GM12878 (cell line): ENCODE results near the gene ASTL. TPM values are rescaled to one million over a fixed set of nuclear protein-coding genes. Genes with fewer than 3 reads are reported as not detected.

Experiments used
- CBFB ChIP-seq: IDR thresholded peaks from 2 replicates; pipeline ENCODE4 v1.6.1; 2016; ENCODE audit warnings: antibody characterized with exemption, low read depth
- CREB1 ChIP-seq: IDR thresholded peaks from 2 replicates; pipeline ENCODE4 v1.6.1; 2012; ENCODE audit warnings: low read depth, mild to moderate bottlenecking, inconsistent platforms
- CREM ChIP-seq: IDR thresholded peaks from 2 replicates; pipeline ENCODE4 v1.6.1; 2014; ENCODE audit warnings: antibody characterized with exemption, low read depth
- ESRRA ChIP-seq: IDR thresholded peaks from 2 replicates; pipeline ENCODE4 v1.6.1; 2012; ENCODE audit warnings: mild to moderate bottlenecking, low read length, improper control_type of control experiment
- FOXK2 ChIP-seq: fragments of 450-650 bp; IDR thresholded peaks from 2 replicates; pipeline ENCODE4 v1.6.1; 2017; ENCODE audit warnings: mild to moderate bottlenecking, moderate library complexity
- IRF4 ChIP-seq: IDR thresholded peaks from 2 replicates; pipeline ENCODE4 v1.6.1; 2011; ENCODE audit warnings: low read depth, low read length
- MXI1 ChIP-seq: fragments of 150-350 bp; IDR thresholded peaks from 2 replicates; pipeline ENCODE4 v1.6.1; 2011; ENCODE audit warnings: low read depth, mild to moderate bottlenecking, inconsistent platforms, low read length, improper control_type of control experiment
- NR2C1 ChIP-seq: fragments of 450-650 bp; IDR thresholded peaks from 2 replicates; pipeline ENCODE4 v1.6.1; 2017; ENCODE audit warnings: antibody characterized with exemption, mild to moderate bottlenecking, moderate library complexity
- TCF7 ChIP-seq: IDR thresholded peaks from 2 replicates; pipeline ENCODE4 v1.6.1; 2014; ENCODE audit warnings: antibody characterized with exemption, borderline replicate concordance
- ZNF274 ChIP-seq: IDR thresholded peaks from one replicate; pipeline ENCODE4 v1.8.0; 2011; ENCODE audit not compliant: insufficient read length, insufficient read depth
- ZNF622 ChIP-seq: fragments of 450-650 bp; IDR thresholded peaks from 2 replicates; pipeline ENCODE4 v1.6.1; 2017; ENCODE audit warnings: mild to moderate bottlenecking, inconsistent platforms
- polyA plus RNA-seq, 11 experiments: library from polyadenylated mRNA; depleted of rRNA in 4 of 11; unstranded in 6 of 11; stranded (reverse) in 5 of 11; fragments of >200 nt; fragmentation: Nextera tagmentation in 4 of 11; fragmentation: Illumina TruSeq in 1 of 11; extraction: Ambion mirVana in 4 of 11; extraction: Trizol in 1 of 11; gene quantifications; 1 replicate in 1 of 11; 2 replicates in 10 of 11; pipeline versions ENCODE4 v1.2.1 to v1.2.3, GENCODE V29; 2011 to 2016; ENCODE audit warnings: inconsistent platforms in 2 of 11, missing spikeins in 2 of 11, low read depth in 1 of 11
- total RNA-seq, 4 experiments: library from RNA; depleted of rRNA in 3 of 4; stranded (reverse); fragments of >200 nt in 3 of 4; fragmentation: Illumina TruSeq in 1 of 4; extraction: Trizol in 1 of 4; gene quantifications; 2 replicates each; pipeline versions ENCODE4 v1.2.1 to v1.2.3, GENCODE V29; 2013 to 2021
- TF ChIP-seq, protein P1 (sequence below): IDR thresholded peaks from 2 replicates; pipeline ENCODE4 v1.6.1; 2011; ENCODE audit warnings: mild to moderate bottlenecking, low read depth, low read length, moderate library complexity; ENCODE audit not compliant: insufficient replicate concordance
- TF ChIP-seq, protein P2 (sequence below): IDR thresholded peaks from 2 replicates; pipeline ENCODE4 v1.6.1; 2012; ENCODE audit warnings: low read length, inconsistent platforms
- TF ChIP-seq, protein P3 (sequence below): fragments of 150-350 bp; IDR thresholded peaks from 2 replicates; pipeline ENCODE4 v1.6.1; 2016; ENCODE audit warnings: low read depth, low read length
- TF ChIP-seq, protein P4 (sequence below): fragments of 450-650 bp; IDR thresholded peaks from 2 replicates; pipeline ENCODE4 v1.6.1; 2017; ENCODE audit warnings: borderline replicate concordance
- TF ChIP-seq, protein P5 (sequence below): fragments of 450-650 bp; IDR thresholded peaks from 2 replicates; pipeline ENCODE4 v1.6.1; 2017; ENCODE audit warnings: mild to moderate bottlenecking, low read depth, inconsistent platforms; ENCODE audit not compliant: poor library complexity, severe bottlenecking
- TF ChIP-seq, protein P6 (sequence below): fragments of 450-650 bp; IDR thresholded peaks from 2 replicates; pipeline ENCODE4 v1.6.1; 2017; ENCODE audit warnings: mild to moderate bottlenecking, moderate library complexity

The ASTL gene
- total and polyA plus RNA-seq, 10 of the 15 experiments (the other 5 are each of a cell fraction or from before 2014, with no cell fraction given) = 0.18 to 1.0 (median 0.38) TPM; not detected in 4

DNA sequence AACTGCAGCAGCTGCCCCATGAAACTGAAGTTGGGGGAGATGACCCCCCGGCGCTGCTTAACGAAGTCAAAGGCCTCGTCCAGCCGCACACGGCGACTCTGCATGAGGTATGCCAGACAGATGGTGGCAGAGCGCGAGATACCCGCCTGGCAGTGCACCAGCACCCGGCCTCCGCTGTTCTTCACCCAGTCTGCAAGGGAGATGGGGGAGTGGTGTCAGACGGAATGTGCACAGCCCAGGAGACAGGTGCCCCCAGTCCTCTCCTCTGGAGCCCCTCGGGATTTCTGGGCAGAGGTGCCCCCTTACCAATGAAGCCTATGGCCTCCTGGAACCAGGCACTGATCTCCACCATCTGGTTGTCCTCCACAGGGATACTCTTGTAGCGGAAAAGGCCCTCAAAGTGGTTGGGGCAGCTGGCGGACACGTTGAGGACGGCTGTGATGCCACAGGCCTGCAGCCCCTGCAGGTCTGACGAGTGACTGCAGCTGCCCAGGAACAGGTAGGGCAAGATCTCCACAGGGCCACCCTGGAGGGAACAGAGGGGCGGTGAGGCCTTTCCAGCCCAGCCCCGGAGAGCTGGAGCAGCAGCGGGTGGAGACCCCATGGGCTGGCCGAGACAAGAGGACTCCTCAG lies 5.7 kb upstream of the ASTL start (continued):
- TF ChIP-seq ZNF274 = no peak
- no peak for TF ChIP-seq ESRRA
- TF ChIP-seq, protein P1, sequence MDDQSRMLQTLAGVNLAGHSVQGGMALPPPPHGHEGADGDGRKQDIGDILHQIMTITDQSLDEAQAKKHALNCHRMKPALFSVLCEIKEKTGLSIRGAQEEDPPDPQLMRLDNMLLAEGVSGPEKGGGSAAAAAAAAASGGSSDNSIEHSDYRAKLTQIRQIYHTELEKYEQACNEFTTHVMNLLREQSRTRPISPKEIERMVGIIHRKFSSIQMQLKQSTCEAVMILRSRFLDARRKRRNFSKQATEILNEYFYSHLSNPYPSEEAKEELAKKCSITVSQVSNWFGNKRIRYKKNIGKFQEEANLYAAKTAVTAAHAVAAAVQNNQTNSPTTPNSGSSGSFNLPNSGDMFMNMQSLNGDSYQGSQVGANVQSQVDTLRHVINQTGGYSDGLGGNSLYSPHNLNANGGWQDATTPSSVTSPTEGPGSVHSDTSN = peak; percentile 1
- TF ChIP-seq CREM = no peak
- TF ChIP-seq FOXK2 = no peak
- TF ChIP-seq, protein P2, sequence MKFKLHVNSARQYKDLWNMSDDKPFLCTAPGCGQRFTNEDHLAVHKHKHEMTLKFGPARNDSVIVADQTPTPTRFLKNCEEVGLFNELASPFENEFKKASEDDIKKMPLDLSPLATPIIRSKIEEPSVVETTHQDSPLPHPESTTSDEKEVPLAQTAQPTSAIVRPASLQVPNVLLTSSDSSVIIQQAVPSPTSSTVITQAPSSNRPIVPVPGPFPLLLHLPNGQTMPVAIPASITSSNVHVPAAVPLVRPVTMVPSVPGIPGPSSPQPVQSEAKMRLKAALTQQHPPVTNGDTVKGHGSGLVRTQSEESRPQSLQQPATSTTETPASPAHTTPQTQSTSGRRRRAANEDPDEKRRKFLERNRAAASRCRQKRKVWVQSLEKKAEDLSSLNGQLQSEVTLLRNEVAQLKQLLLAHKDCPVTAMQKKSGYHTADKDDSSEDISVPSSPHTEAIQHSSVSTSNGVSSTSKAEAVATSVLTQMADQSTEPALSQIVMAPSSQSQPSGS = no peak
- TF ChIP-seq CREB1 = no peak
- no peak for TF ChIP-seq MXI1
- no peak for TF ChIP-seq TCF7
- TF ChIP-seq, protein P3, sequence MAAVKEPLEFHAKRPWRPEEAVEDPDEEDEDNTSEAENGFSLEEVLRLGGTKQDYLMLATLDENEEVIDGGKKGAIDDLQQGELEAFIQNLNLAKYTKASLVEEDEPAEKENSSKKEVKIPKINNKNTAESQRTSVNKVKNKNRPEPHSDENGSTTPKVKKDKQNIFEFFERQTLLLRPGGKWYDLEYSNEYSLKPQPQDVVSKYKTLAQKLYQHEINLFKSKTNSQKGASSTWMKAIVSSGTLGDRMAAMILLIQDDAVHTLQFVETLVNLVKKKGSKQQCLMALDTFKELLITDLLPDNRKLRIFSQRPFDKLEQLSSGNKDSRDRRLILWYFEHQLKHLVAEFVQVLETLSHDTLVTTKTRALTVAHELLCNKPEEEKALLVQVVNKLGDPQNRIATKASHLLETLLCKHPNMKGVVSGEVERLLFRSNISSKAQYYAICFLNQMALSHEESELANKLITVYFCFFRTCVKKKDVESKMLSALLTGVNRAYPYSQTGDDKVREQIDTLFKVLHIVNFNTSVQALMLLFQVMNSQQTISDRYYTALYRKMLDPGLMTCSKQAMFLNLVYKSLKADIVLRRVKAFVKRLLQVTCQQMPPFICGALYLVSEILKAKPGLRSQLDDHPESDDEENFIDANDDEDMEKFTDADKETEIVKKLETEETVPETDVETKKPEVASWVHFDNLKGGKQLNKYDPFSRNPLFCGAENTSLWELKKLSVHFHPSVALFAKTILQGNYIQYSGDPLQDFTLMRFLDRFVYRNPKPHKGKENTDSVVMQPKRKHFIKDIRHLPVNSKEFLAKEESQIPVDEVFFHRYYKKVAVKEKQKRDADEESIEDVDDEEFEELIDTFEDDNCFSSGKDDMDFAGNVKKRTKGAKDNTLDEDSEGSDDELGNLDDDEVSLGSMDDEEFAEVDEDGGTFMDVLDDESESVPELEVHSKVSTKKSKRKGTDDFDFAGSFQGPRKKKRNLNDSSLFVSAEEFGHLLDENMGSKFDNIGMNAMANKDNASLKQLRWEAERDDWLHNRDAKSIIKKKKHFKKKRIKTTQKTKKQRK = no peak
- no peak for TF ChIP-seq CBFB
- TF ChIP-seq, protein P4, sequence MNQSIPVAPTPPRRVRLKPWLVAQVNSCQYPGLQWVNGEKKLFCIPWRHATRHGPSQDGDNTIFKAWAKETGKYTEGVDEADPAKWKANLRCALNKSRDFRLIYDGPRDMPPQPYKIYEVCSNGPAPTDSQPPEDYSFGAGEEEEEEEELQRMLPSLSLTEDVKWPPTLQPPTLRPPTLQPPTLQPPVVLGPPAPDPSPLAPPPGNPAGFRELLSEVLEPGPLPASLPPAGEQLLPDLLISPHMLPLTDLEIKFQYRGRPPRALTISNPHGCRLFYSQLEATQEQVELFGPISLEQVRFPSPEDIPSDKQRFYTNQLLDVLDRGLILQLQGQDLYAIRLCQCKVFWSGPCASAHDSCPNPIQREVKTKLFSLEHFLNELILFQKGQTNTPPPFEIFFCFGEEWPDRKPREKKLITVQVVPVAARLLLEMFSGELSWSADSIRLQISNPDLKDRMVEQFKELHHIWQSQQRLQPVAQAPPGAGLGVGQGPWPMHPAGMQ = no peak
- no peak for TF ChIP-seq IRF4
- TF ChIP-seq NR2C1 = no peak
- TF ChIP-seq, protein P5, sequence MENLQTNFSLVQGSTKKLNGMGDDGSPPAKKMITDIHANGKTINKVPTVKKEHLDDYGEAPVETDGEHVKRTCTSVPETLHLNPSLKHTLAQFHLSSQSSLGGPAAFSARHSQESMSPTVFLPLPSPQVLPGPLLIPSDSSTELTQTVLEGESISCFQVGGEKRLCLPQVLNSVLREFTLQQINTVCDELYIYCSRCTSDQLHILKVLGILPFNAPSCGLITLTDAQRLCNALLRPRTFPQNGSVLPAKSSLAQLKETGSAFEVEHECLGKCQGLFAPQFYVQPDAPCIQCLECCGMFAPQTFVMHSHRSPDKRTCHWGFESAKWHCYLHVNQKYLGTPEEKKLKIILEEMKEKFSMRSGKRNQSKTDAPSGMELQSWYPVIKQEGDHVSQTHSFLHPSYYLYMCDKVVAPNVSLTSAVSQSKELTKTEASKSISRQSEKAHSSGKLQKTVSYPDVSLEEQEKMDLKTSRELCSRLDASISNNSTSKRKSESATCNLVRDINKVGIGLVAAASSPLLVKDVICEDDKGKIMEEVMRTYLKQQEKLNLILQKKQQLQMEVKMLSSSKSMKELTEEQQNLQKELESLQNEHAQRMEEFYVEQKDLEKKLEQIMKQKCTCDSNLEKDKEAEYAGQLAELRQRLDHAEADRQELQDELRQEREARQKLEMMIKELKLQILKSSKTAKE = no peak
- TF ChIP-seq, protein P6, sequence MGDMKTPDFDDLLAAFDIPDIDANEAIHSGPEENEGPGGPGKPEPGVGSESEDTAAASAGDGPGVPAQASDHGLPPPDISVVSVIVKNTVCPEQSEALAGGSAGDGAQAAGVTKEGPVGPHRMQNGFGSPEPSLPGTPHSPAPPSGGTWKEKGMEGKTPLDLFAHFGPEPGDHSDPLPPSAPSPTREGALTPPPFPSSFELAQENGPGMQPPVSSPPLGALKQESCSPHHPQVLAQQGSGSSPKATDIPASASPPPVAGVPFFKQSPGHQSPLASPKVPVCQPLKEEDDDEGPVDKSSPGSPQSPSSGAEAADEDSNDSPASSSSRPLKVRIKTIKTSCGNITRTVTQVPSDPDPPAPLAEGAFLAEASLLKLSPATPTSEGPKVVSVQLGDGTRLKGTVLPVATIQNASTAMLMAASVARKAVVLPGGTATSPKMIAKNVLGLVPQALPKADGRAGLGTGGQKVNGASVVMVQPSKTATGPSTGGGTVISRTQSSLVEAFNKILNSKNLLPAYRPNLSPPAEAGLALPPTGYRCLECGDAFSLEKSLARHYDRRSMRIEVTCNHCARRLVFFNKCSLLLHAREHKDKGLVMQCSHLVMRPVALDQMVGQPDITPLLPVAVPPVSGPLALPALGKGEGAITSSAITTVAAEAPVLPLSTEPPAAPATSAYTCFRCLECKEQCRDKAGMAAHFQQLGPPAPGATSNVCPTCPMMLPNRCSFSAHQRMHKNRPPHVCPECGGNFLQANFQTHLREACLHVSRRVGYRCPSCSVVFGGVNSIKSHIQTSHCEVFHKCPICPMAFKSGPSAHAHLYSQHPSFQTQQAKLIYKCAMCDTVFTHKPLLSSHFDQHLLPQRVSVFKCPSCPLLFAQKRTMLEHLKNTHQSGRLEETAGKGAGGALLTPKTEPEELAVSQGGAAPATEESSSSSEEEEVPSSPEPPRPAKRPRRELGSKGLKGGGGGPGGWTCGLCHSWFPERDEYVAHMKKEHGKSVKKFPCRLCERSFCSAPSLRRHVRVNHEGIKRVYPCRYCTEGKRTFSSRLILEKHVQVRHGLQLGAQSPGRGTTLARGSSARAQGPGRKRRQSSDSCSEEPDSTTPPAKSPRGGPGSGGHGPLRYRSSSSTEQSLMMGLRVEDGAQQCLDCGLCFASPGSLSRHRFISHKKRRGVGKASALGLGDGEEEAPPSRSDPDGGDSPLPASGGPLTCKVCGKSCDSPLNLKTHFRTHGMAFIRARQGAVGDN = no peak
- no peak for TF ChIP-seq ZNF622
